ENCODE results near the gene AGAP3.

AGAP3 gene

GRCh38 chr7:151099486-151100211 lies 13.4 kb downstream of the AGAP3 start:
- H3K4me2 ChIP-seq (ENCODE audit: insufficient read depth, low read length, poor library complexity, severe bottlenecking) = no peak overlapping the region
- no peak overlapping the region for H2BK12ac ChIP-seq (ENCODE audit: low read length)
- H4K8ac ChIP-seq (ENCODE audit: low read depth, low read length) = no peak overlapping the region
- no peak overlapping the region for H3K4me3 ChIP-seq (ENCODE audit: low read length in 2 of 2)
- no peak overlapping the region for H3K18ac ChIP-seq (ENCODE audit: low read length)
- no peak overlapping the region for H2AFZ ChIP-seq (ENCODE audit: low read length)
- H3K14ac ChIP-seq (ENCODE audit: low read length) = no peak overlapping the region
- H3K9ac ChIP-seq (ENCODE audit: low read depth, low read length, poor library complexity) = peak overlapping the region; percentile 60
- WGBS, 2 donors (ENCODE audit: extremely low coverage in 2 of 2, insufficient read length in 2 of 2, insufficient replicate concordance in 1 of 2) = no CpG with 5 or more reads among the region's 20 CpGs
- no peak overlapping the region for H2BK120ac ChIP-seq (ENCODE audit: low read depth, low read length)
- peak overlapping the region; percentile 82 for H2BK5ac ChIP-seq (ENCODE audit: low read length)
- no peak overlapping the region for H3K23ac ChIP-seq (ENCODE audit: low read depth, low read length, poor library complexity)
- no peak overlapping the region for H2BK15ac ChIP-seq (ENCODE audit: low read length)
- peaks cover 4 to 8% of the 10 kb centered on the region in 2 donors for H3K4me1 ChIP-seq (ENCODE audit: control insufficient read depth in 2 of 2, insufficient read depth in 1 of 2, low read depth in 1 of 2, low read length in 2 of 2)
- no peak overlapping the region for H2AK5ac ChIP-seq (ENCODE audit: low read depth, low read length)
- no peak overlapping the region for H4K91ac ChIP-seq (ENCODE audit: low read depth, low read length, poor library complexity)
- no peaks in the 10 kb centered on the region for H3K9me3 ChIP-seq (replicated peaks in 1 of 2; ENCODE audit: control insufficient read depth in 2 of 2, insufficient read depth in 1 of 2, low read depth in 1 of 2, low read length in 2 of 2)
- H3K36me3 ChIP-seq (replicated peaks in 1 of 2; ENCODE audit: control insufficient read depth in 2 of 2, insufficient read depth in 2 of 2, low read length in 2 of 2) = peaks cover 7 to 29% of the 10 kb centered on the region in 2 donors
- no peak overlapping the region for H3K27ac ChIP-seq (replicated peaks; ENCODE audit: low read length)
- no peaks in the 10 kb centered on the region for H3K27me3 ChIP-seq (ENCODE audit: control insufficient read depth in 3 of 3, insufficient read depth in 3 of 3, low read depth in 1 of 3, low read length in 3 of 3)
- H3K79me1 ChIP-seq (ENCODE audit: low read depth, low read length) = peaks cover 17% of the 10 kb centered on the region
- no peak for DNase-seq (ENCODE audit: low spot score)
- H3K4ac ChIP-seq (ENCODE audit: low read length) = no peak overlapping the region

DNA sequence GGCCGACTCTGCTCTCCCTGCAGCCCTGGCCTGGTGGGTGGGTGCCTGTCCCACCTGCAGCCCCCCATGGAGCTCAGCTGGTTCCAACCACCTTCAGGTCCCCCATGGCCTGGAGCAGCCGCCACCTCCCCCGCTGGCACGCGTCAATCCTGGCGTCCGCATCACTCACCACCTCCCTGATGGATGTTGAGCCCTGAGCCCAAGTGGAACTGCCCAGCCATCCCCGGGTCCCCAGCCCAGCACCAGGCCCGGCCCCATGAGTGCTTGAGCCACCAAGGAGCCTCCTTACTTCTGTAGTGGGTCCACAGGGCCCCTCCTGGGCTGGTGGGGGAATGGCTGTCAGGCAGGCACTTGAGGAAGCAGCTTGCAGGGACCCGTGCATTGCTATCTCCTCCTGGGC lies 14.6 kb downstream of the AGAP3 start:
- H2BK15ac ChIP-seq (ENCODE audit: low read length) = no peak overlapping the region
- no peak overlapping the region for H3K4me2 ChIP-seq (ENCODE audit: insufficient read depth, low read length, poor library complexity, severe bottlenecking)
- no CpG with 5 or more reads among the region's 10 CpGs for WGBS, 2 donors (ENCODE audit: extremely low coverage in 2 of 2, insufficient read length in 2 of 2, insufficient replicate concordance in 1 of 2)
- peaks cover 7 to 34% of the 10 kb centered on the region in 2 donors for H3K36me3 ChIP-seq (replicated peaks in 1 of 2; ENCODE audit: control insufficient read depth in 2 of 2, insufficient read depth in 2 of 2, low read length in 2 of 2)
- H3K4me3 ChIP-seq (ENCODE audit: low read length in 2 of 2) = no peak overlapping the region
- H3K4ac ChIP-seq (ENCODE audit: low read length) = no peak overlapping the region
- H2BK5ac ChIP-seq (ENCODE audit: low read length) = peak overlapping the region; percentile 53
- H4K8ac ChIP-seq (ENCODE audit: low read depth, low read length) = no peak overlapping the region
- no peak overlapping the region for H2AFZ ChIP-seq (ENCODE audit: low read length)
- no peak for DNase-seq (ENCODE audit: low spot score)
- H3K79me1 ChIP-seq (ENCODE audit: low read depth, low read length) = peaks cover 18% of the 10 kb centered on the region
- no peak overlapping the region for H4K91ac ChIP-seq (ENCODE audit: low read depth, low read length, poor library complexity)
- H3K27me3 ChIP-seq (ENCODE audit: control insufficient read depth in 3 of 3, insufficient read depth in 3 of 3, low read depth in 1 of 3, low read length in 3 of 3) = no peaks in the 10 kb centered on the region
- H3K9me3 ChIP-seq (replicated peaks in 1 of 2; ENCODE audit: control insufficient read depth in 2 of 2, insufficient read depth in 1 of 2, low read depth in 1 of 2, low read length in 2 of 2) = no peaks in the 10 kb centered on the region
- H3K4me1 ChIP-seq (ENCODE audit: control insufficient read depth in 2 of 2, insufficient read depth in 1 of 2, low read depth in 1 of 2, low read length in 2 of 2) = peaks cover 4 to 10% of the 10 kb centered on the region in 2 donors
- H2AK5ac ChIP-seq (ENCODE audit: low read depth, low read length) = no peak overlapping the region
- no peak overlapping the region for H3K23ac ChIP-seq (ENCODE audit: low read depth, low read length, poor library complexity)
- no peak overlapping the region for H3K18ac ChIP-seq (ENCODE audit: low read length)
- H2BK12ac ChIP-seq (ENCODE audit: low read length) = no peak overlapping the region
- no peak overlapping the region for H3K9ac ChIP-seq (ENCODE audit: low read depth, low read length, poor library complexity)
- peak overlapping the region; percentile 38 for H3K14ac ChIP-seq (ENCODE audit: low read length)
- H3K27ac ChIP-seq (replicated peaks; ENCODE audit: low read length) = no peak overlapping the region
- no peak overlapping the region for H2BK120ac ChIP-seq (ENCODE audit: low read depth, low read length)

DNA sequence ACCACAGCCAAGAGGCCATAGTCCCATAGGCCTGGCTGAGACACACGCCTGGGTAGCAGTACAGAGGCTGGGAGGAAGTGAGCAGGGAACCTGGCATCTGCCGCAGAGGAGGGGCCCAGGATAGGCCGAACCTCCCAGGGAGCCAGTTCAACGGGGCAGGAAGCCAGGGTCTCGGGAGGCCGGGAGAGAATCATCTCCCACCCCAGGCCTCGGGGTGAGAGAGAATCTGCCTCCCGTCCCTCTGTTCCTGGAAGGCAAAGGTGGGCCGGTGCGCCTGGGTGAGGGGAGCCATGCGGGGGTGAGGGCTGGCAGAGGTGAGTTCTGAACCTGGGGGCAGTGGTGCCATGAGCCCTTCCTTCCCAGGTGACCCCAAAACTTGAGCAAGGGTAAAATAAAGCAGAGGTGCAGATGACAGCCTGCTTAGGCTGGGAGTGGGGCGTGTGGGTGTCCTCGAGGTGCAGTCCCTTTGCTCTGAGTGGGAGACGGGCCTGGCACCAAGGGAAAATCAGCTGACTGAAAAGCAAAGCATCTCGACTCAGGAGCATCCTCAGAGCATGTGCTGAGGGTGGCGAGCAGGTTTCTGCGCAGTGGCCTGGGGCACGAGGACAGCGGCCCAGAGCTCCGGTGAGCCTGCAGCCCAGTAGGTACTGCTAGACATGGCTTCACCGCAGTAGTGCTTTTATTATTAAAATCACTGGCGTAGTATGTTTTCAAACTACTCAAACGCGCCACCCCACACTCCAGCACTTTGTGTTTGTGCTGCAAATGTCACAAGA lies 15.5 kb downstream of the AGAP3 start:
- WGBS, 2 donors (ENCODE audit: extremely low coverage in 2 of 2, insufficient read length in 2 of 2, insufficient replicate concordance in 1 of 2) = no CpG with 5 or more reads among the region's 24 CpGs
- Histone ChIP-seq H3K9ac (ENCODE audit: low read depth, low read length, poor library complexity) (peak overlapping the region; percentile 44), H3K18ac (ENCODE audit: low read length) (no peak overlapping the region), H3K4me1 (ENCODE audit: control insufficient read depth in 2 of 2, insufficient read depth in 1 of 2, low read depth in 1 of 2, low read length in 2 of 2) (peaks cover 4 to 10% of the 10 kb centered on the region in 2 donors), H2BK15ac (ENCODE audit: low read length) (no peak overlapping the region), H3K4ac (ENCODE audit: low read length) (no peak overlapping the region), H2BK12ac (ENCODE audit: low read length) (no peak overlapping the region), H3K23ac (ENCODE audit: low read depth, low read length, poor library complexity) (peak overlapping the region; percentile 25), H3K4me2 (ENCODE audit: insufficient read depth, low read length, poor library complexity, severe bottlenecking) (no peak overlapping the region), H2BK120ac (ENCODE audit: low read depth, low read length) (no peak overlapping the region), H2AFZ (ENCODE audit: low read length) (no peak overlapping the region), H2AK5ac (ENCODE audit: low read depth, low read length) (no peak overlapping the region), H3K79me1 (ENCODE audit: low read depth, low read length) (peaks cover 15% of the 10 kb centered on the region), H4K91ac (ENCODE audit: low read depth, low read length, poor library complexity) (no peak overlapping the region), H3K27ac (replicated peaks; ENCODE audit: low read length) (no peak overlapping the region), H3K36me3 (replicated peaks in 1 of 2; ENCODE audit: control insufficient read depth in 2 of 2, insufficient read depth in 2 of 2, low read length in 2 of 2) (peaks cover 7 to 37% of the 10 kb centered on the region in 2 donors), H3K14ac (ENCODE audit: low read length) (no peak overlapping the region), H3K27me3 (ENCODE audit: control insufficient read depth in 3 of 3, insufficient read depth in 3 of 3, low read depth in 1 of 3, low read length in 3 of 3) (no peaks in the 10 kb centered on the region), H4K8ac (ENCODE audit: low read depth, low read length) (no peak overlapping the region), H3K9me3 (replicated peaks in 1 of 2; ENCODE audit: control insufficient read depth in 2 of 2, insufficient read depth in 1 of 2, low read depth in 1 of 2, low read length in 2 of 2) (no peaks in the 10 kb centered on the region), H3K4me3 (ENCODE audit: low read length in 2 of 2) (no peak overlapping the region), H2BK5ac (ENCODE audit: low read length) (no peak overlapping the region)
- no peak for DNase-seq (ENCODE audit: low spot score)

DNA sequence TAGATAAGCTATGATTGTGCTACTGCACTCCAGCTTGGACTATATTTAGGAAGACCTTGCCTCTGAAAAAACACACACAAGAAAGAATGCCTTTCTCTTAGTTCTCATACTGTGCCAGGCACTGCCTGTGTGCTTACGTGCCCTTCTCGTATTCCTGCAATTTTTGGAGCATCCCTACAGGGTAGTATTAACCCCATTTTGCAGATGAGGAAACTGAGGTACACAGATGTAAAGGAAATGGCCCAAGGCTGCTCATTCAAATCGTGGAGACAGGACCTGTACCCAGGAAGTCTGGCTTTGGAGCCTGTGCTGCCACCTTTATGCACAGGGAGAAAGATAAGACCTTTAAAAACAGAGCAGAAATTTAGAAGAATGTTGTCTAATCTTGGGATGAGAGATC lies 16.7 kb downstream of the AGAP3 start:
- no peak overlapping the region for H3K23ac ChIP-seq (ENCODE audit: low read depth, low read length, poor library complexity)
- no CpG with 5 or more reads among the region's 3 CpGs for whole genome bisulfite sequencing, 2 donors (ENCODE audit: extremely low coverage in 2 of 2, insufficient read length in 2 of 2, insufficient replicate concordance in 1 of 2)
- no peak overlapping the region for H4K91ac ChIP-seq (ENCODE audit: low read depth, low read length, poor library complexity)
- no peak overlapping the region for H3K27ac ChIP-seq (replicated peaks; ENCODE audit: low read length)
- no peak overlapping the region for H3K4me2 ChIP-seq (ENCODE audit: insufficient read depth, low read length, poor library complexity, severe bottlenecking)
- no peak overlapping the region for H2BK15ac ChIP-seq (ENCODE audit: low read length)
- no peaks in the 10 kb centered on the region for H3K27me3 ChIP-seq (ENCODE audit: control insufficient read depth in 3 of 3, insufficient read depth in 3 of 3, low read depth in 1 of 3, low read length in 3 of 3)
- DNase-seq (ENCODE audit: low spot score) = no peak
- H3K36me3 ChIP-seq (replicated peaks in 1 of 2; ENCODE audit: control insufficient read depth in 2 of 2, insufficient read depth in 2 of 2, low read length in 2 of 2) = peaks cover 5 to 31% of the 10 kb centered on the region in 2 donors
- H4K8ac ChIP-seq (ENCODE audit: low read depth, low read length) = no peak overlapping the region
- no peak overlapping the region for H3K4me3 ChIP-seq (ENCODE audit: low read length in 2 of 2)
- H2BK12ac ChIP-seq (ENCODE audit: low read length) = no peak overlapping the region
- no peak overlapping the region for H2BK5ac ChIP-seq (ENCODE audit: low read length)
- no peak overlapping the region for H3K14ac ChIP-seq (ENCODE audit: low read length)
- H3K9ac ChIP-seq (ENCODE audit: low read depth, low read length, poor library complexity) = no peak overlapping the region
- no peak overlapping the region for H2AK5ac ChIP-seq (ENCODE audit: low read depth, low read length)
- H2AFZ ChIP-seq (ENCODE audit: low read length) = no peak overlapping the region
- H3K9me3 ChIP-seq (replicated peaks in 1 of 2; ENCODE audit: control insufficient read depth in 2 of 2, insufficient read depth in 1 of 2, low read depth in 1 of 2, low read length in 2 of 2) = no peaks in the 10 kb centered on the region
- no peak overlapping the region for H3K18ac ChIP-seq (ENCODE audit: low read length)
- no peak overlapping the region for H2BK120ac ChIP-seq (ENCODE audit: low read depth, low read length)
- H3K4me1 ChIP-seq (ENCODE audit: control insufficient read depth in 2 of 2, insufficient read depth in 1 of 2, low read depth in 1 of 2, low read length in 2 of 2) = peaks cover 4 to 10% of the 10 kb centered on the region in 2 donors
- H3K4ac ChIP-seq (ENCODE audit: low read length) = no peak overlapping the region
- H3K79me1 ChIP-seq (ENCODE audit: low read depth, low read length) = peaks cover 18% of the 10 kb centered on the region

Data from neuronal stem cell (in vitro differentiated cells).